B cell (primary cell): ENCODE results near the gene ITGA5.

Source experiments
- CTCF ChIP-seq: fragments of 200-600 bp; IDR thresholded peaks from one replicate; pipeline ENCODE4 v1.8.0; 2022; ENCODE audit warnings: antibody characterized with exemption, mild to moderate bottlenecking
- EZH2 ChIP-seq: IDR thresholded peaks from 2 replicates; pipeline ENCODE4 v1.6.1; 2012; ENCODE audit warnings: borderline replicate concordance, low read depth, mild to moderate bottlenecking, moderate library complexity, low read length; ENCODE audit not compliant: insufficient read depth, poor library complexity, severe bottlenecking

DNA sequence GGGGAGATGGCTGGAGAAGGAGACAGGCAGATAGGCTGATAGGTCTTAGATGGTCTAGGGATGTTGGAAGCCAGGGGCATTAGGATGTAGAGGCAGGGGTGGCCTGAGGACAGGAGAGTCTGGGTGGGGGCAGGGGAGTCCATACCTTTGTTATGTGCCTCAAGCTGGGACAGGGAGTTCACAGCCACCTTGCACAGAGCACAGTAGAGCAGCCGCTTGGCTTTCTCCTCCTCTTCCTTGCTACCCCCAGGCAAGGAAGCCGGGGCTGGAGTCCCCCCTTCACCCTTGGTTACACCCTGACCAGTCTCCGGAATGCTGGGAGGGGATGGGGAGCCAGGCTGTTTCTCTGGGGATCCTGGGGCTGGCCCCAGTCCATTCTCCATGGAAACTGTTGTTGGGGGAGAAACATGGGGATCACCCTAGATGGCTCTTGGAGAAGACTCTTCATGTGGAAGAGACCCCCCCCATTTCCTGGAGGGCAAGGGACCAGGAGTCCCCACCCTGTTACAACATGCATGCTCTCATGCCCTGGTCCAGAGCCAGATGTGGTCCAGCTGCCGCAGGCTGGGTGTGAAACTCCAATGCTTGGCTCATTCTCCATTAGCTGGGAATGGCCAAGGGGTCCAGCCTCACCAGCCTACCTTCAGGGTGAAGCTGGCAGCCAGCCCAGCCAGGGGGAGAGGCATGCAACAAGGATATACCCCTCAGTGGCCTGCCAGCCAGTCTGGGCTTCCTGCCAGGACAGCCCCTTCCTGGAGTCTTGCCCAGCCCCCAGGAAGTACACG is 47.5 kb downstream of the ITGA5 start:
- no peak for TF ChIP-seq CTCF
- no peak for TF ChIP-seq EZH2
